ENCODE results near the gene EYS. TPM values are rescaled to one million over a fixed set of nuclear protein-coding genes. Genes with fewer than 3 reads are reported as not detected.
"Not testable (repeated sequence)": the region's sequence is repeated elsewhere in the genome, so short reads cannot be mapped to it uniquely, and the experiment has no call there.

The EYS gene
- total and polyA plus RNA-seq, 2 experiments from 2014 or later, result 0.04 TPM; not detected in 1

- peaks cover 15% of the 10 kb centered on the region for H3K4me1 ChIP-seq (ENCODE audit: insufficient read depth)
- H4K20me1 ChIP-seq (ENCODE audit: insufficient read depth), result no peaks in the 10 kb centered on the region
- H3K9ac ChIP-seq, result no peak overlapping the region
- no peak overlapping the region for H3K4me2 ChIP-seq (ENCODE audit: unreplicated experiment)
- DNase-seq, result peak; percentile 74
- no peaks in the 10 kb centered on the region; the same call in 1 of the 2 replicates for H3K27me3 ChIP-seq (replicated peaks; ENCODE audit: insufficient read depth)
- no peak overlapping the region for H3K4me3 ChIP-seq
- H3F3A ChIP-seq (ENCODE audit: insufficient read depth), result peaks cover 7% of the 10 kb centered on the region
- 0 to 4% methylated on average over 2 of the region's 2 CpGs for WGBS, 2 experiments (ENCODE audit: low coverage in 1 of 2, low lambda C conversion rate in 2 of 2, missing lambda C conversion rate in 2 of 2)
- in situ Hi-C loops (cut with MboI), result no loop called here
- H3K36me3 ChIP-seq (ENCODE audit: low read depth), result no peaks in the 10 kb centered on the region
- no peaks in the 10 kb centered on the region for H3K9me3 ChIP-seq (ENCODE audit: low read depth)
- no peak for TF ChIP-seq EZH2phosphoT487 (IDR thresholded peaks at IDR 0.05; ENCODE audit: insufficient read depth, low read depth)
- TF ChIP-seq EZH2 (IDR thresholded peaks at IDR 0.05; ENCODE audit: insufficient read depth, poor library complexity, severe bottlenecking), result no peak
- H3K79me2 ChIP-seq (ENCODE audit: insufficient read depth), result no peaks in the 10 kb centered on the region
- no peaks in the 10 kb centered on the region for H3K9me2 ChIP-seq (ENCODE audit: insufficient read depth)
- no peak overlapping the region for H2AFZ ChIP-seq
- H3K27ac ChIP-seq, result no peak overlapping the region
Measured at GRCh38 chr6:63740709-63741108, 1966.3 kb downstream of the EYS start.

GRCh38 chr6:63739094-63739687 is 1967.8 kb downstream of the EYS start:
- H3K4me1 ChIP-seq (ENCODE audit: insufficient read depth), result peaks cover 15% of the 10 kb centered on the region
- no peak for DNase-seq
- TF ChIP-seq EZH2phosphoT487 (IDR thresholded peaks at IDR 0.05; ENCODE audit: insufficient read depth, low read depth) (no peak), EZH2 (IDR thresholded peaks at IDR 0.05; ENCODE audit: insufficient read depth, poor library complexity, severe bottlenecking) (no peak)
- H3K9ac ChIP-seq, result no peak overlapping the region
- in situ Hi-C loops (cut with MboI), result no loop called here
- H3K9me2 ChIP-seq (ENCODE audit: insufficient read depth), result no peaks in the 10 kb centered on the region
- no peaks in the 10 kb centered on the region for H3K9me3 ChIP-seq (ENCODE audit: low read depth)
- no peak overlapping the region for H3K27ac ChIP-seq
- H3K79me2 ChIP-seq (ENCODE audit: insufficient read depth), result no peaks in the 10 kb centered on the region
- no peak overlapping the region for H3K4me2 ChIP-seq (ENCODE audit: unreplicated experiment)
- no peaks in the 10 kb centered on the region for H4K20me1 ChIP-seq (ENCODE audit: insufficient read depth)
- WGBS, 2 experiments (ENCODE audit: low coverage in 1 of 2, low lambda C conversion rate in 2 of 2, missing lambda C conversion rate in 2 of 2), result 44 to 48% methylated on average over 1 of the region's 1 CpG
- no peak overlapping the region for H3K4me3 ChIP-seq
- no peak overlapping the region for H2AFZ ChIP-seq
- H3K36me3 ChIP-seq (ENCODE audit: low read depth), result no peaks in the 10 kb centered on the region
- peaks cover 7% of the 10 kb centered on the region for H3F3A ChIP-seq (ENCODE audit: insufficient read depth)
- H3K27me3 ChIP-seq (replicated peaks; ENCODE audit: insufficient read depth), result no peaks in the 10 kb centered on the region; the same call in 1 of the 2 replicates

- DNase-seq; H3K9ac ChIP-seq; H4K20me1 ChIP-seq (ENCODE audit: insufficient read depth); H3K9me3 ChIP-seq (ENCODE audit: low read depth); H2AFZ ChIP-seq; H3K79me2 ChIP-seq (ENCODE audit: insufficient read depth); H3K27ac ChIP-seq; H3K9me2 ChIP-seq (ENCODE audit: insufficient read depth); H3K4me2 ChIP-seq (ENCODE audit: unreplicated experiment); in situ Hi-C loops (cut with MboI); H3K36me3 ChIP-seq (ENCODE audit: low read depth); H3K4me3 ChIP-seq; H3K27me3 ChIP-seq (replicated peaks; ENCODE audit: insufficient read depth); H3F3A ChIP-seq (ENCODE audit: insufficient read depth): not testable (repeated sequence)
- 97 to 100% methylated on average over 2 of the region's 2 CpGs for WGBS, 2 experiments (ENCODE audit: low coverage in 1 of 2, low lambda C conversion rate in 2 of 2, missing lambda C conversion rate in 2 of 2)
- H3K4me1 ChIP-seq (ENCODE audit: insufficient read depth), result peaks cover 15% of the 10 kb centered on the region
Measured at GRCh38 chr6:63738190-63738589, 1968.8 kb downstream of the EYS start.

- Histone ChIP-seq H3K9ac (no peak overlapping the region), H3K27me3 (replicated peaks; ENCODE audit: insufficient read depth) (no peaks in the 10 kb centered on the region), H3F3A (ENCODE audit: insufficient read depth) (no peaks in the 10 kb centered on the region), H3K27ac (no peak overlapping the region), H3K79me2 (ENCODE audit: insufficient read depth) (no peaks in the 10 kb centered on the region), H3K36me3 (ENCODE audit: low read depth) (no peaks in the 10 kb centered on the region), H3K9me2 (ENCODE audit: insufficient read depth) (no peaks in the 10 kb centered on the region), H3K4me3 (no peak overlapping the region), H3K4me1 (ENCODE audit: insufficient read depth) (peaks cover 14% of the 10 kb centered on the region), H3K9me3 (ENCODE audit: low read depth) (no peaks in the 10 kb centered on the region), H2AFZ (no peak overlapping the region), H4K20me1 (ENCODE audit: insufficient read depth) (no peaks in the 10 kb centered on the region), H3K4me2 (ENCODE audit: unreplicated experiment) (no peak overlapping the region)
- WGBS, 2 experiments (ENCODE audit: low coverage in 1 of 2, low lambda C conversion rate in 2 of 2, missing lambda C conversion rate in 2 of 2), result 70 to 76% methylated on average over 3 of the region's 3 CpGs
- in situ Hi-C loops (cut with MboI), result no loop called here
- no peak for DNase-seq
- TF ChIP-seq EZH2 (IDR thresholded peaks at IDR 0.05; ENCODE audit: insufficient read depth, poor library complexity, severe bottlenecking) (no peak), EZH2phosphoT487 (IDR thresholded peaks at IDR 0.05; ENCODE audit: insufficient read depth, low read depth) (no peak)
Measured at GRCh38 chr6:63734923-63735322, 1972.1 kb downstream of the EYS start.

GRCh38 chr6:63732336-63732735 is 1974.7 kb downstream of the EYS start:
- H3K9me3 ChIP-seq (ENCODE audit: low read depth), result no peaks in the 10 kb centered on the region
- H3K4me1 ChIP-seq (ENCODE audit: insufficient read depth), result peaks cover 13% of the 10 kb centered on the region
- in situ Hi-C loops (cut with MboI), result no loop called here
- H3K4me3 ChIP-seq, result no peak overlapping the region
- peak; percentile 49 for DNase-seq
- no peaks in the 10 kb centered on the region for H3F3A ChIP-seq (ENCODE audit: insufficient read depth)
- H3K27ac ChIP-seq, result no peak overlapping the region
- no peaks in the 10 kb centered on the region for H3K9me2 ChIP-seq (ENCODE audit: insufficient read depth)
- no peak overlapping the region for H2AFZ ChIP-seq
- no peak overlapping the region for H3K4me2 ChIP-seq (ENCODE audit: unreplicated experiment)
- H3K79me2 ChIP-seq (ENCODE audit: insufficient read depth), result no peaks in the 10 kb centered on the region
- H4K20me1 ChIP-seq (ENCODE audit: insufficient read depth), result no peaks in the 10 kb centered on the region
- WGBS, 2 experiments (ENCODE audit: low coverage in 1 of 2, low lambda C conversion rate in 2 of 2, missing lambda C conversion rate in 2 of 2), result 46 to 51% methylated on average over 2 of the region's 2 CpGs
- TF ChIP-seq EZH2phosphoT487 (IDR thresholded peaks at IDR 0.05; ENCODE audit: insufficient read depth, low read depth) (no peak), EZH2 (IDR thresholded peaks at IDR 0.05; ENCODE audit: insufficient read depth, poor library complexity, severe bottlenecking) (no peak)
- H3K36me3 ChIP-seq (ENCODE audit: low read depth), result no peaks in the 10 kb centered on the region
- H3K27me3 ChIP-seq (replicated peaks; ENCODE audit: insufficient read depth), result no peaks in the 10 kb centered on the region
- H3K9ac ChIP-seq, result no peak overlapping the region

Data from GM23248 (cell line).